Measurements from ENCODE around the gene PRB3. TPM values are rescaled to one million over a fixed set of nuclear protein-coding genes. Genes with fewer than 3 reads are reported as not detected.
A peak's percentile ranks its signal among the peaks of the same experiment; 100 is the strongest.

PRB3 gene
- total RNA-seq, 6 experiments from 2014 or later: not detected

GRCh38 chr12:11228296-11228879, 41.1 kb downstream of the PRB3 start:
- TF ChIP-seq CTCF (IDR thresholded peaks at IDR 0.05): peak; percentile 75
- H3K27me3 Mint-ChIP-seq (ENCODE audit: insufficient read depth): no peaks in the 10 kb centered on the region
- DNase-seq: peak; percentile 19
- no peak overlapping the region for H3K4me3 Mint-ChIP-seq
- H3K36me3 Mint-ChIP-seq (ENCODE audit: low read depth): no peaks in the 10 kb centered on the region
- H3K27ac Mint-ChIP-seq: no peak overlapping the region
- no peaks in the 10 kb centered on the region for H3K4me1 Mint-ChIP-seq (ENCODE audit: low read depth)
- no peaks in the 10 kb centered on the region for H3K9me3 Mint-ChIP-seq

GRCh38 chr12:11227373-11227772, 42.1 kb downstream of the PRB3 start:
- Mint-ChIP-seq H3K27ac (no peak overlapping the region), H3K4me3 (no peak overlapping the region), H3K27me3 (ENCODE audit: insufficient read depth) (no peaks in the 10 kb centered on the region), H3K4me1 (ENCODE audit: low read depth) (no peaks in the 10 kb centered on the region), H3K9me3 (no peaks in the 10 kb centered on the region), H3K36me3 (ENCODE audit: low read depth) (no peaks in the 10 kb centered on the region)
- no peak for DNase-seq
- no peak for TF ChIP-seq CTCF (IDR thresholded peaks at IDR 0.05)

Other genes with a start within 250 kb of the PRB3 start
- gene TAS2R19, start 247.1 kb downstream of the PRB3 start, total RNA-seq (2021; fragmentation: NEBNext Ultra II Directional; extraction: Animal tissue kit (Norgen Biotek cat#: 25700)): under 1 TPM; 0.28 to 0.97 (median 0.52) TPM
- 1 to 10 TPM in 1 of 6 experiments, under 1 TPM in 5; 0.43 to 1.2 (median 0.63) TPM for gene TAS2R31, start 238.3 kb downstream of the PRB3 start, total RNA-seq (2021; fragmentation: NEBNext Ultra II Directional; extraction: Animal tissue kit (Norgen Biotek cat#: 25700))
- gene TAS2R46, start 207.4 kb downstream of the PRB3 start, total RNA-seq (2021; fragmentation: NEBNext Ultra II Directional; extraction: Animal tissue kit (Norgen Biotek cat#: 25700)): under 1 TPM in 3 of 6 experiments, not detected in 3; 0.22 to 0.48 (median 0.35) TPM
- not detected for gene TAS2R43, start 177.4 kb downstream of the PRB3 start, total RNA-seq (2021; fragmentation: NEBNext Ultra II Directional; extraction: Animal tissue kit (Norgen Biotek cat#: 25700))
- under 1 TPM; 0.26 to 0.46 (median 0.32) TPM for gene TAS2R30, start 135.1 kb downstream of the PRB3 start, total RNA-seq (2021; fragmentation: NEBNext Ultra II Directional; extraction: Animal tissue kit (Norgen Biotek cat#: 25700))
- gene SMIM10L1, start 98.5 kb downstream of the PRB3 start, total RNA-seq (2021; fragmentation: NEBNext Ultra II Directional; extraction: Animal tissue kit (Norgen Biotek cat#: 25700)): 10 to 100 TPM; 11.7 to 13.7 (median 13.1) TPM
- gene TAS2R42, start 82.8 kb downstream of the PRB3 start, total RNA-seq (2021; fragmentation: NEBNext Ultra II Directional; extraction: Animal tissue kit (Norgen Biotek cat#: 25700)): not detected
- gene PRB4, start 40.7 kb upstream of the PRB3 start, total RNA-seq (2021; fragmentation: NEBNext Ultra II Directional; extraction: Animal tissue kit (Norgen Biotek cat#: 25700)): not detected
- gene PRB2, start 125.9 kb upstream of the PRB3 start, total RNA-seq (2021; fragmentation: NEBNext Ultra II Directional; extraction: Animal tissue kit (Norgen Biotek cat#: 25700)): not detected